Pancreas (tissue), 10 donors: Measurements from ENCODE around the gene LSAMP. TPM values are rescaled to one million over a fixed set of nuclear protein-coding genes. Genes with fewer than 3 reads are reported as not detected.

ENCODE experiments used
- ATAC-seq, 4 donors: fragments of 200-7000 bp; cut with Tn5 transposase; one replicate each; pipeline versions ENCODE4 v1.8.0 to v1.9.1; 2020; ENCODE audit warnings: mild to moderate bottlenecking in 4 of 4, moderate library complexity in 4 of 4
- DNase-seq, 6 donors: peaks; one replicate each; pipeline ENCODE4 v3.0.0-alpha.2; 2020
- FAIRE-seq: peaks from 2 replicates; lab custom pipeline; 2012; peaks lifted over from hg19 to GRCh38; lab: Jason Lieb, UNC
- H3K27ac ChIP-seq, 4 donors: fragments of 200-600 bp; sonication (generic); 1 replicate in 3 of 4; 2 replicates in 1 of 4; pipeline versions ENCODE4 v1.5.0 to v1.8.0; 2020
- H3K27me3 ChIP-seq, 4 donors: fragments of 200-600 bp; one replicate each; pipeline ENCODE4 v1.8.0; 2021
- H3K36me3 ChIP-seq, 3 donors: fragments of 200-600 bp; sonication (generic) in 1 of 3; one replicate each; pipeline versions ENCODE4 v1.5.0 to v1.8.0; 2020 to 2021
- H3K4me1 ChIP-seq, 3 donors: fragments of 200-600 bp; one replicate each; pipeline ENCODE4 v1.8.0; 2021
- H3K4me3 ChIP-seq, 4 donors: fragments of 200-600 bp; sonication (generic) in 2 of 4; one replicate each; pipeline versions ENCODE4 v1.5.0 to v1.8.0; 2020 to 2021
- H3K9me3 ChIP-seq, 4 donors: fragments of 200-600 bp; one replicate each; pipeline ENCODE4 v1.8.0; 2021
- WGBS, 2 donors: extraction: QIAGEN DNeasy Blood & Tissue Kit; methylation state at CpG; one replicate each; pipeline ENCODE4 v1.1.7; 2013; 5-methylcytosine and 5-hydroxymethylcytosine counted together
- intact Hi-C, 3 donors: fragments of 100-400 bp; cut with DNase I; formaldehyde crosslinking; loops; one replicate each; pipeline versions ENCODE4 v1.11.1 to v1.14.2; 2022
- polyA plus RNA-seq, 2 donors: library from polyadenylated mRNA; stranded (reverse); fragments of 200-250 nt; gene quantifications; one replicate each; pipeline ENCODE4 v1.2.3, GENCODE V29; 2013
- total RNA-seq, 6 donors: library from RNA; stranded (reverse); fragmentation: NEBNext Ultra II Directional in 4 of 6; extraction: Animal tissue kit (Norgen Biotek cat#: 25700) in 4 of 6; gene quantifications; one replicate each; pipeline versions ENCODE4 v1.2.1 to v1.2.4, GENCODE V29; 2021 to 2023
- TF ChIP-seq, protein P1 (sequence below), 4 donors: fragments of 200-600 bp; sonication (generic) in 3 of 4; IDR thresholded peaks; one replicate each; pipeline versions ENCODE4 v1.5.0 to v1.8.0; 2021; ENCODE audit warnings: antibody characterized with exemption in 4 of 4
- donor health status: healthy with polysubstance abuse.
- donor health status: DM: no; HTN: no; CAD: no; lungs with moderate emphysema.
- donor health status: DM: no; HTN: no; CAD: no.
- donor health status: control.
- donor health status: control.
- donor health status: Bipolar disorder and iron deficiency.
- donor health status: DM: yes; HTN: yes; CAD: no.
- donor health status: DM: no; HTN: no; CAD: no.
- donor health status: DM: no; HTN: no; CAD: no.
- donor health status: DM: yes; HTN: yes; CAD: no.

LSAMP gene
- total and polyA plus RNA-seq, 8 donors: 0.51 to 5.5 (median 1.5) TPM

DNA sequence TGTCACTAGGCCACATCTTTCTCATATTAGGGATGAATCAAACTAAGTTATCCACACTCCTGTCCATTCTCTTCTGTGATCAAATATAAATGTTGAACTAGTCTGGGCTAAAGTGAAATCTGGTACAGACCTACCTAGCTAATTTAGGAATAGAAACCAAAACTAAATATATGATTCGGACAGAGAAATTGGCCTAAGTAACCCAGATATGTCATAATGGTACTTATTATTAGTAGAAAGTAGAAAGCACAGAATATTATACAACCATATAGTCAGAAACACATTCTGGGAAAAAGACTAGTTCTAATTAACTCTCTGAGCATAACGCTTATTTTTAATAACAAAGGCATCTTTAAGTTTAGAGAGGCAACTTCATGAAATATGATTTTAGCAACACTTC is 389.0 kb downstream of the LSAMP start:
- intact Hi-C loops: no loop called here
- no peaks in the 10 kb centered on the region for H3K9me3 ChIP-seq
- ATAC-seq: no peak
- H3K4me3 ChIP-seq: no peak overlapping the region
- H3K27me3 ChIP-seq: no peaks in the 10 kb centered on the region
- FAIRE-seq: no peak
- no peaks in the 10 kb centered on the region for H3K4me1 ChIP-seq
- no peaks in the 10 kb centered on the region for H3K36me3 ChIP-seq
- 81 to 82% methylated on average over 2 of the region's 2 CpGs for WGBS, 2 donors
- TF ChIP-seq, protein P1, sequence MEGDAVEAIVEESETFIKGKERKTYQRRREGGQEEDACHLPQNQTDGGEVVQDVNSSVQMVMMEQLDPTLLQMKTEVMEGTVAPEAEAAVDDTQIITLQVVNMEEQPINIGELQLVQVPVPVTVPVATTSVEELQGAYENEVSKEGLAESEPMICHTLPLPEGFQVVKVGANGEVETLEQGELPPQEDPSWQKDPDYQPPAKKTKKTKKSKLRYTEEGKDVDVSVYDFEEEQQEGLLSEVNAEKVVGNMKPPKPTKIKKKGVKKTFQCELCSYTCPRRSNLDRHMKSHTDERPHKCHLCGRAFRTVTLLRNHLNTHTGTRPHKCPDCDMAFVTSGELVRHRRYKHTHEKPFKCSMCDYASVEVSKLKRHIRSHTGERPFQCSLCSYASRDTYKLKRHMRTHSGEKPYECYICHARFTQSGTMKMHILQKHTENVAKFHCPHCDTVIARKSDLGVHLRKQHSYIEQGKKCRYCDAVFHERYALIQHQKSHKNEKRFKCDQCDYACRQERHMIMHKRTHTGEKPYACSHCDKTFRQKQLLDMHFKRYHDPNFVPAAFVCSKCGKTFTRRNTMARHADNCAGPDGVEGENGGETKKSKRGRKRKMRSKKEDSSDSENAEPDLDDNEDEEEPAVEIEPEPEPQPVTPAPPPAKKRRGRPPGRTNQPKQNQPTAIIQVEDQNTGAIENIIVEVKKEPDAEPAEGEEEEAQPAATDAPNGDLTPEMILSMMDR (IDR thresholded peaks at IDR 0.05): no peak
- no peak overlapping the region for H3K27ac ChIP-seq
- DNase-seq: no peak

DNA sequence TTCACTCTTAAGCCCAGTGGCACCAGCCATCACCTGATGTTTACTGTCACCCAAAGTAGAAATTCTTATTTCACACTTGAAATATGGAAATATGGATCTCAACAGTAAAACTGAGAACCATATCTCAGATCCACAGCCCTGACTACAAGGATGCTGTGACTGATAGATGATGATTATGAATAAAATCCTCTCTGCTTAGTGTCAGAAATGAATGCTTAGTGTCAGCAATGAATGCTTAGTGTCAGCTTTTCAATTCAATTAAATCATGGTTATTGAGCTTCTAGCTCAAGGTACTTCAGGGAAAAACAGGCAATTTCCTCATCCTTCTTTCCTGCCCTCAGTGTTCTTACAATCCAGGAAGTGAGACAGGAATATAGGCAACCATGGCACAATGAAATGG is 392.3 kb downstream of the LSAMP start:
- TF ChIP-seq, protein P1 (IDR thresholded peaks at IDR 0.05): no peak
- H3K27ac ChIP-seq: no peak overlapping the region
- DNase-seq (no peak), ATAC-seq (no peak), FAIRE-seq (no peak)
- no peak overlapping the region for H3K4me3 ChIP-seq
- no peaks in the 10 kb centered on the region for H3K4me1 ChIP-seq
- no peaks in the 10 kb centered on the region for H3K9me3 ChIP-seq
- H3K27me3 ChIP-seq: no peaks in the 10 kb centered on the region
- intact Hi-C loops: no loop called here
- H3K36me3 ChIP-seq: no peaks in the 10 kb centered on the region

DNA sequence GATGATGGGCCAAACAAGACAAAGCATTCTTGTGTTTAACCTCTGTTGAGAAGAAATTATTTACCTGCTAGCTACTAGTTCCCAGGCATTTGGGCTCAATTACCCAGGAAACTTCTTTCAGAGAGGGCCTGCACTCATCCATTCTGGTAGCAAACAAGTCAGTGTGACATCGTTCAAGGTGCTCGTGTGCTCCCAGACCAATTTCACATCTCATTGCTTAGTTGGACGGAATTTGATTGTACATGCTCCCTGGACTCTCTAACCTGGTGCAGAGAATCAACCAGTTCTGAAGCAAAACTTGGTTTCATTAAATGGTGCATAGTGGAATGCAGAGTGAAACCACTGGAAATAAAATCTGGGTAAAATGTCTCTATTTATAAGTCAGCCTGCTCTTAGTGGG is 392.7 kb downstream of the LSAMP start:
- no peaks in the 10 kb centered on the region for H3K27me3 ChIP-seq
- WGBS, 2 donors: 51 to 61% methylated on average over 3 of the region's 3 CpGs
- TF ChIP-seq, protein P1 (IDR thresholded peaks at IDR 0.05): no peak
- no peak for FAIRE-seq
- no peaks in the 10 kb centered on the region for H3K36me3 ChIP-seq
- H3K4me1 ChIP-seq: no peaks in the 10 kb centered on the region
- H3K27ac ChIP-seq: no peak overlapping the region
- no peak for ATAC-seq
- intact Hi-C loops: no loop called here
- no peak for DNase-seq
- H3K4me3 ChIP-seq: no peak overlapping the region
- H3K9me3 ChIP-seq: no peaks in the 10 kb centered on the region

DNA sequence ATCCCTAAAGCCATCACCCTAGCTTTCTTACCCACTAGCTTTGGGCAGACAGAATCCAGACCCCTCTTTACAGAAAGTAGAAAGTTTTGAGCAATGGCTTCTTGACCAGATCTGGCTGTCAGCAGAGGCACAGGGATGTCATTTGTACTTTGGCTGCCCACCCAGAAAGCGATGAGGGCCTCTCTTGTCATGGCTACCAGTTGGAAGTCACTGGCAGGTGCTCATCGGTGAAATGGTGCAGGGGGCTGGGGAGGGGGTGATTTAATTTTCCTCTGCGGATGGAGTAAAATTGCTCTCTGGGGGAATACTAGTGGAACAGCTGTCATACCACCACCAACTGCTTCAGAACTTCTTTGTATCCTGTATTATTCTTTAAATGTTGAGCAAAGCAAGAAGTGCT is 393.7 kb downstream of the LSAMP start:
- intact Hi-C loops: no loop called here
- ATAC-seq: no peak
- Histone ChIP-seq H3K9me3 (no peaks in the 10 kb centered on the region), H3K27ac (no peak overlapping the region), H3K4me3 (no peak overlapping the region), H3K4me1 (no peaks in the 10 kb centered on the region), H3K36me3 (no peaks in the 10 kb centered on the region), H3K27me3 (no peaks in the 10 kb centered on the region)
- DNase-seq: no peak
- no peak for FAIRE-seq
- TF ChIP-seq, protein P1 (IDR thresholded peaks at IDR 0.05): no peak
- 71 to 75% methylated on average over 3 of the region's 3 CpGs for WGBS, 2 donors

DNA sequence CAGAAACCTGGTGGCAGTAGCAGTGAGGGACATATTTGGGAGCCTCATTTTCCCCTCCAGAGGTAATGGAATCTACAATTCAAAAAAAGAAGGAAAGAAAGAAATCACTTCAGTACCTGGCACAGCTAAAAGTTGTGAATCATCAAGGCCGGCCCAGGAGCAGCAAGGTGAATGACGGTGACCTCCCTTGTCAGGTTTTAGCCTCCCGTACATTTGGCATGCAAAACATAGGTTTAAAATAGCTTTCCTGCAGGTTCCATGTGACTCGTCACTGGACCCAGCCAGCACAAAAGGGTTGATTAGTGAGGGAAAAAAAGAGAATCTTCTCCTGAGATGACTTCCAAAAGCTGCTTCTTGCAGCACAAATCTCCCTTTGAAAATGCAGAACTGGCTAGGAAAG is 394.2 kb downstream of the LSAMP start:
- ATAC-seq: no peak
- WGBS, 2 donors: 34 to 42% methylated on average over 4 of the region's 4 CpGs
- no peak for DNase-seq
- no peaks in the 10 kb centered on the region for H3K9me3 ChIP-seq
- no peak for FAIRE-seq
- no peaks in the 10 kb centered on the region for H3K36me3 ChIP-seq
- intact Hi-C loops: no loop called here
- H3K27me3 ChIP-seq: no peaks in the 10 kb centered on the region
- TF ChIP-seq, protein P1 (IDR thresholded peaks at IDR 0.05): no peak
- no peak overlapping the region for H3K27ac ChIP-seq
- no peak overlapping the region for H3K4me3 ChIP-seq
- no peaks in the 10 kb centered on the region for H3K4me1 ChIP-seq
